ENCODE results near the gene C16orf74. TPM values are rescaled to one million over a fixed set of nuclear protein-coding genes. Genes with fewer than 3 reads are reported as not detected.

The C16orf74 gene
- total RNA-seq, 1 donor from 2014 or later: 0.66 TPM

DNA sequence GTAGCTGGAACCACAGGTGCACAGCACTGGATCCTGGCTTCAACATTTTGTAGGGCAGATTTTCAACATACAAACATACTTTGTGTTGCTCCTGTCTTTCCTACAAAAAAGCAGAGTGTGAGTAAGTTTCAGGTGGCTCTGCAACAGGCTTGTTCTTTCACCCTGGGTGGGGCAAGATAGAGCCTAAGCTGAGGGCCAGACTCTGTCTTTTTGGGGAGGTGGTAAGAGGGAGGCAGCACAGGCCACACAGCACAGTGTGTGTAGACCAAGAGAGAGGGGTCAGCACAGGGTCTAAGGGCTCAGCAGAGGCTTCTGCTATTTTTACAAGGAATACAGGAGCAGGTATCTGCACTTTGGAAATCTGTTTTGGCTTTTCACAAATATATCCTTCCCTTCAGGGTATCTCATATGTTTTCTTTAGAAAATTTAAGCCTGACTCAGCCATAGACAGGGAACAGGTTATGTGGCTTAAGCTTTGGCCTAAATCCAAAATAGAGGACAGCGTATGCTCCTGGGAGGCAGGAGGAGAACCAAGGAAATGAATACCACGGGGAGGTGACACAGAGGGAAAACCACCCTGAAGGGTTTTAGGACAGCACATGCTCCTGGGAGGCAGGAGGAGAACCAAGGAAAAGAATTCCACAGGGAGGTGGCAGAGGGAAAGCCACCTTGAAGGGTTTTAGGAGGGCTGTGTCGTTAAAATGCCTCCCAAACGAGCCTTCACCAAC lies 26.9 kb upstream of the C16orf74 start:
- intact Hi-C loops (cut with micrococcal nuclease): no loop called here

DNA sequence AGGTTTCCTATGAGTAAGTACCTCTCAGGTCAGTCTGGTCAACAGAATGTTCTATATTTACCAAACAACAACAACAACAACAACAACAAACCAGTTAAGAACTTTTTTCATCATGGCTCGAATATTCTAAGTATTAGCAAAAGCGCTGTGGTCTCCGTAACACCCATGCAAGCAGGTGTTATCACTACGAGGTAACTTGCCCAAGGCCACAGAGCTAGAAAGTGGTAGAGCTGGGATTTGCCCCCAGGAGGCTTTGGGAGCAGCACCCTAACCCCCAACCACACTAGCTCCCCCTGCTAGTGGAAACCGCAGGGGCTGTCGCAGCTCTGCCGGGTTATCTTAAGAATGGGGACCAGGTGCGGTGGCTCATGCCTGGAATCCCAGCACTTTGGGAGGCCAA lies 23.9 kb upstream of the C16orf74 start:
- intact Hi-C loops (cut with micrococcal nuclease): no loop called here

DNA sequence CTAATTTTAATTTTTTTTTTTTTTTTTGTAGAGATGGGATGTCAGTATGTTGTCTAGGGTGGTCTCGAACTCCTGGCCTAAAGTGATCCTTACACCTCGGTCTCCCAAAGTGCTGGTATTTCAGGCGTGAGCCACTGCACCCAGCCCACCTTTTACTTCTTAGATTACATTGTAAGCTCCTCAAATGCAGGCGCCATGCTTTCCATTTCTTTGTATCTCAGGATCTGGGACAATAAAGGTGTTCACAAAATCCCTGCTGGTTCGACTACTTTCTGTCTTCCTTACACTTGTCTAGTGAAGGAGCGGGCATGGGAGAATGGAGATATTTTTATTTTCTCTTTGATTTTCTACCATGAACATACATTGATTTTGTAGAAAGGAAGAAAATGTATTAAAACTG lies 23.2 kb upstream of the C16orf74 start:
- intact Hi-C loops (cut with micrococcal nuclease): no loop called here

DNA sequence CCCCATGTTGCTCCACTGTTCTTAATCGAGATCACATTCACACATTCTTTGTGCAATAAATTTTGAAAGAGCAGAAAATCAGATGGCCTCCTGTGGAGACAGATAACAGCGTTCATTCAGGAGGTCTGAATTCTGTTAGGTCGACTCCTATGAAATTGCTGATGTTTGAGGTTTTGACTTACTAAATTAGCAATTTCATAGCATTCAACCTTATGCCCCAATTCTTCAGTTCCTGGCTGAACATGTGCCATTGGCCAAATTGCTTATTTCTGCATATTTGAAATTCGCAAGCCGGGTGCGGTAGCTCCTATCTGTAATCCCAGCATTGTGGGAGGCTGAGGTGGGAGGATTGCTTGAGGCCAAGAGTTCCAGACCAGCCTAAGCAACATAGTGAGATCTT lies 22.1 kb upstream of the C16orf74 start:
- intact Hi-C loops (cut with micrococcal nuclease): no loop called here

DNA sequence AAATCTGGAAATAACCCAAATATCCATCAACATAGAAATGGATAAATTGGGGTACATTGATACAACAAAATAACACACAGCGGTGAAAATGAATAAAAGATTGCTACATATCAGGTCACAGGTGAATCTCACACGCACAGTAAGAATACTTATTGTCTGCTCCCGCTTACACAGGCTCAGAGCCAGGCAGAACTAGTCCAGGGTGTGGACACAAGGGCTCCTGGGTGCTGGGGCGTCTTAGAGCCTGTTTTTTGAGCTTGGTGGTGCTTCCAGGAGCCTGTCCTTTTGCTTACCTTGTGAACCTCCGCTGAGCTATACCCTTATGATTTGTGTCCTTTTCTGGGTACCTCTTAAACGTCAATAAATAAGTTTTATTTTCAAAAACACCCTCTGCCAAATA lies 19.8 kb upstream of the C16orf74 start:
- intact Hi-C loops (cut with micrococcal nuclease): no loop called here

DNA sequence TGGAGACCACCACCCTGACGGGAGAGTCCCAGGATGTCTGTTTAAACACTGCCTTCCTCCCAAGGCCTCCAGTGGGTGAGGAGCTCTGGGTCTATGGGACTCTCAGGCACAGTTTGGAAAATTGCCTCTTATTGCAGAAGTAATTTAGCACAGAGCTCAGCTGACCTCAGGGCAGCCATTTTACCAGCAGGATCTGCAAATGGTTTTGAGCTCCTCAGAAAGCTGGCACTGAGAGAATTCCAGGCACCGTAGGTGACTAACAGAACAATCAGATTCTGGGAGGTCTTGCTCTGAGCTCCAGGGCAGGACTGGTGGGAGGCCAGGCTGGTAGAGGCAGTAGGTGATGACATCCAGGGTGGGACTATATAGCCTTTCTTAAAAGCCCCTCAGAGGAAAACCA lies 17.3 kb upstream of the C16orf74 start:
- intact Hi-C loops (cut with micrococcal nuclease): no loop called here

DNA sequence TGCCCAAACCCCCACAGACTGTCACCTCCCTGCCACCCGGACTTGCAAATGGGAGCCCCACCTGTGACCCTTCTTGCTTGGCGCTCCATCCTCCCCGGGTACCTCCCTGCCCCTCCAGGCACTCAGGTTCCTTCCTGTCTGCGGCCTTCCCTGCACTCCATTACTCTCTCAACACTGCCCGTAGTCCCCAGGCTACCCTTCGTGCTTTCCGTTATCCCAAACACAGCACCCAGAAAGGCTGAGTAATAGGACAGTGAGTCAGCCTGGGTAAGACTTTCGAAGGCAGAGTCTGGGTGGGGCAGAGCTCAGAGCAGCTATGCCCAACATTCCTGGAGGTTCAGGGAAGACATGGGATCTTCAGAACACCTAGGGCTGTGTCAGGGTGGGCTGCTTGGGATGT lies 16.6 kb upstream of the C16orf74 start:
- intact Hi-C loops (cut with micrococcal nuclease): no loop called here

DNA sequence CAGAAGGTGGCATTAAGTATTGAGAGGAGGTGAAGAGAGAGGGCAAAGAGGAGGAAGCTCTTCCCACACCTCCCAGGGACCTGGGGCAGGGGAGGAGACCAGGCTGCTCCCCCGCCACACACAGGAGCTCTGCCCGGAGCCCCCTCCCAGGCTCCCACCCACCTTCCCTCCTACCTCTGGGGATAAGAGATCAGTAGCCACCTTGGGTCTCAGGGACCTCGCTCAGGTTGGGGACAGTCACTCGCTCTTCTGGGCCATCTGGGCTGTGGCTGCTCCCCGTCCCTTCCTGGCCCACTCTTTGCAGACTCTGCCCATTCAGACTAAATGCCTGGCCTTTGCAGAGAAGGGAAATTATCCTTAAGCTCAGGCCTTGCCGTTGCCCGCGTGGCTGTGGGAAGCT lies 14.9 kb upstream of the C16orf74 start:
- intact Hi-C loops (cut with micrococcal nuclease): no loop called here

DNA sequence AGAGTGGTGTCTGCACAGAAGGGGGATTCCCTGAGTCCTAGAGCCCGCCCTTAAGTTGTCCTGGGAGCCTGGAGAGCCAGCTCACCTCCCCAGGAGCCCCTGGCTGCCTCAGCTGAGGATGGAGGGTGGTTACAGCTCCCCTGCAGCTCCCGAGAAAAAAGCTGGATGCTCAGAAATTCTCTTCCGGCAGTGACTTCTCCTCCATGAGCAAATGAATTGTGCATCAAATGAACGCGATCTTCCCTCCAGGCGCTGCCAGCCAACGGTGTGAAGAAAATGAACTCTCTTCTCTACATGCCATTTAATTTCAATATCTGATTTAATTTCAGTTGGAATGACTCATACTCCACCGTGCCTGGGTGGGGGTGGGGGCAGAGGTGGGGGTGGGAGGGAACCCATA lies 14.3 kb upstream of the C16orf74 start:
- intact Hi-C loops (cut with micrococcal nuclease): no loop called here

DNA sequence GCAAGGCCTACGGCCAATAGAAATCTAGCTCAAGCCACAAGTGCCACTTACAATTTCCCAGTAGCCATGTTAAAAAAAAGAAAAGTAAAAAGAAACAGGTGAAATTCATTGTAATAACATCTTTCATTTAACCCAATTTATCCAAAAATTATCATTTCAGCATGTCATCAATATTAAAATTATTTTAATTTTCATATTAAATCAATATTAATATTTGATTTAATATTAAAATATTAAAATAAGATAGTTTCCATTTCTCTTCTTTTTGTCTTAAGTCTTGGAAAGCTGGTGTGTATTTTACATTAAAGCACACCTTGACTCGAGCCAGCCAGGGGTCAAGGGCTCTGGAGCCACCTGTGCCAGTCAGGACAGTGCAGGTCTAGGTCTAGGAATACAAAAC lies 12.7 kb upstream of the C16orf74 start:
- intact Hi-C loops (cut with micrococcal nuclease): no loop called here

DNA sequence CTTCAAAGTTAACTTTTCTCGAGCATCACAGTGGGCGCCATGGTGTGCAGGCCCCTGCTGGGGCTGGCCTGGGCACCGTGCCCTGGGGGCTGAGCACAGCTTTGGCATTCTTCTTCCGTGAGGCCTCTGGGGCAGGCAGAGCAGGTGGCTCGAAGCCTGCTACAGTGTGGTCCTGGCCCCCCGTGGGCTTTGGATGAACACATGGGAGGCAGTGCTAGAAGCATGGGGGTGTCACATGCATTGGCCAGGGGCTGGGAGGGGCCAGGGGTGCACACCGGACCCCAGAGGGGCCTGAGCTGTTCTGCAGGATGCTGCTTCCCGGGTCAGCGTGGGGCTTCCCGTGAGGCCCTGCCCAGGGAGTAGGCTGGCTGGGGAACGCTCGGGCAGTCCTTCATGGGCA lies 12.1 kb upstream of the C16orf74 start:
- intact Hi-C loops (cut with micrococcal nuclease): no loop called here

DNA sequence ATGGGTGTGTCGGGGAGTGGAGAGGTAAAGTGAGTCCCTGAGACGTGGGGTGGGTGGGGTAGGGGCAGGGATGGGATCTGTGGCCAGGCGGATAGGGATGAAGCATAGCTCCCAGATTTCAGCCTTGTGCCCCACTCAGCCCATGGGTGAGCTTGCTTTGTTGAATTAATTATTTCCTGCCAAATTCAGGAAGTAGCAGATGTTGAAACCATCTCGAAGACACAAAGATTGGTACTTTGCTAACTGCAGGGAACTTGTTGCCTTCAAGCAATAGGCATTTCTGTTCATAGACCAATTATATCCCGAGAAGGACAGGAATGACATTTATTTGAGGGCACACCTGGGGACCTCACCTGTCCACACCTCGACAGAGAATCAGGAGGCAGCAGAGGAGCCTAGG lies 11.0 kb upstream of the C16orf74 start:
- intact Hi-C loops (cut with micrococcal nuclease): no loop called here

DNA sequence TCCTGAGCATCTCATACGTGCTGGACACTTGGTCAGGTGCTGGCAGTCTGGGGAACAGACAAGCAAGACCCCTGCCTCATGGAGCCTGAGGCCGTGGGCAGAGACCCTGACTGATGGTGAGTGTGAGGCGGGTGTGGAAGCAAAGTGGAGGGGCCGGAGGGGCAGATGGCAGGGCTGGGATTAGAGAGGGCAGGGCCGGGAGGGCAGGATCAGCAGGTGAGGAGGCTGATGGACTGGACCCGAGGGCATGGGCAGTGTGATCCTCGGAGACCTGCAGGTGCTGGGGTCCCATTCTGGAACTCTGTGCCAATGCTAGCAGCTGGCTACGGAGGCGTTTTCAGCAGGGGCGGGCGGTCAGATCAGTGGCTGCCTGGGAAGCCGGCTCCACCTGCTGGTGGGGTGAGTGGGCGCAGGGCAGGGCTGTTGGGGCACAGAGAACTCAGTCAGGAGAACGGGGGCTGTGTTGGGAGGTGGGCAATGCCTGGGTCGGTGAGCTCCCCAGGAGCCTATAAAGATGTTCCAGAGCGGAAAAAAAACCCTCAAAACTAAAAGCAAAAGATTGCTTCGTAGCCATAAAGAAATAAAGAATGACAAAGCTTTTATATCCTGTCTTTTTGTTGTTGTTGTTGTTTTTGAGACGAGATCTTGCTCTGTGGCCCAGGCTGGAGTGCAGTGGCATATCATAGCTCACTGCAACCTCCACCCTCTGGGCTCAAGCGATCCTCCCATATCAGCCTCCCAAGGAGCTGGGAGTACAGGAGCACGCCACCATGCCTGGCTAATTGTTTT lies 8.9 kb upstream of the C16orf74 start:
- intact Hi-C loops (cut with micrococcal nuclease): no loop called here

DNA sequence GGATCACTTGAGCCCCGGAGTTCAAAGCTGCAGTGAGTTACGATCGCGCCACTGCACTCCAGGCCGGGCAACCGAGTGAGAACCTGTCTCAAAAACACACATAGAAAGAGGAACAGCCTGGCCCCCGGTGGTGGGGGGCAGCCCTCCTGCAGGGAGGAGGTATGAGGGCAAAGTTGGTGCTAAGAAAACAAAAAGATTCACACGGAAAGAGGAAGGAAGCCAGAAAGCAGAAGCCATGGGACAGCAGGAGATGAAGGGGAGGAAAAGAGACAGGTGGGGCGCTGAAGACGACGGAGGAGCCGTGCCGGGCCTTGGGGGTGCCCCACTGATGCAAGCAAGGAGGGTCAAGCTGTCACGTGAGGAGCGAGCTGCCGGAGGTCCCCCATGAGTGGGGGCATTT lies 8.2 kb upstream of the C16orf74 start:
- intact Hi-C loops (cut with micrococcal nuclease): no loop called here

DNA sequence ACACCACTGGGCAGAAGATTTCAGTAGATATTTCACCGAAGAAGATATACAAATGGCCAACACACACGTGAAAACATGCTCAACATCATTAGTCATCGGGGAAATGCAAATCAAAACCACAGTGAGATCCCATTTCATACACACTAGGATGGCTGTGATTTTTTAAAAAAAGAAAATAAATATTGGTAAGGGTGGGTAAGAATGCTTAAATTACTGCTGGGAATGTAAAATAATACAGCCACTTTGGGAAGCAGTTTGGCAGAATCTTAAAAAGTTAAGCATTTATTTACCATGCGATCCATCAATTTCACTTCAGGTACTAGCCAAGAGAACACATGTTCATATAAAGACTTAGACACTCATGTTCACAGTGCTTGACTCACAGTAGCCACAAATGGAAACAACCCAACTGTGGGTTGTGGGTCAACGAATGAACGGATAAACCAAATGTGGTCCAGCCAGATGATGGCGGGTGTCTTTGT lies 6.5 kb upstream of the C16orf74 start:
- intact Hi-C loops (cut with micrococcal nuclease): no loop called here

DNA sequence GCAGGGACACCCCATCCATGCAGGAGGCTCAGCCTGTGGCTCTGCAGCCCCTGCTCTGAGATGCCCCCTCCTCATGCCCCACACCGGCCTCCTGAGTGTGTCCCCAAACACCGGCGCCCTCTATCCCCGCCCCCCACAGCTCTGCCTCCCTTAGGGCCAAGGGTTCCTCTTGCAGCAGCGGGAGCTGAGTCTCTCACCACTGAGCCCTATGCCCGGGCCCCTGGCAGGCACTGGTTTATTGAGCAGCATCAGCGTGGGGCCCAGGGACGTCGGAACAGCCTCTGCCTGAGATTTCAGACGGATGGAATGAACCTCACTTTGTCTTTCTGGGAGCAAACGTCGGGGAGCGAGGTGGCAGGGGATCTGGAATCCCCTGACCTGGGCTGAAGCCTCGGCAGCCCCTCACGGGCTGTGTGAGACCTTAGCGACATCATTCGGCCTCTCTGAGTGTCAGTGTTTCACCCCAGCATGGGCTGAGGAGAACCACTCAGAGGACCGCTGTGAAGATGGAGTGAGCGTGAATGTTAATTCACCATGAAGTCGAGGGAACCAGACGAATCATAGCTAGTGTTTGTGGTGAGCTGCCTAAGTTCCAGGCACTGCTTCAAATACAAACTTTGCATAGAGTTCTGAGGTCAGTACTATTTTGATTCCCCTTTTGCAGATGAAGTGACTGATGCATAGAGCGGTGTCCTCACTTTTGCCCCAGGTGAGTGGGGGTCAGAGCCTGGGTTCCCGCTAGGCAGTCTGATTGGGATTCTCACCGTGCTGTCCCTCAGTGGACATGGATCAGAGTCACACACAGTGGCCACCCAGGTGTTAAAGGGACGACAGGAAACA lies 5.3 kb upstream of the C16orf74 start:
- intact Hi-C loops (cut with micrococcal nuclease): no loop called here

DNA sequence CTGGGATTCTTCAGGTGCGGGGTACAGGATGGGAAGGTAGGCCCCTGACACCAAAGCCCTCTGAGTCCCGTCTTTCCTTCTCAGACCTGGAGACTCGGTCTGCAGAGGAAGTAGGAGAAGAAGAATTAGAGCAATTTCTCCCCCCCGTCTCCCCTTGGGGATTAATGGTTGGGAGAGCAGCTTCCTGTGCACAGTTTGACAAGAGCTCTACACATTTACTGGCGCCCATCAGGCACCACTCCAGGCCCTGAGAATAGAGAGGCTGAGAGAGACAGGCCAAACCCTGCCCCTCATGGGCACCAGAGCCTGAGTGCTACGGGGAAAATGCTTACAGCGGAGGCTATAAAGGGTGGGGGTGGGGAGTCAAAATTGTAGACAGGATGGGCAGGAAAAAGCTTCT lies 3.5 kb upstream of the C16orf74 start:
- intact Hi-C loops (cut with micrococcal nuclease): no loop called here

DNA sequence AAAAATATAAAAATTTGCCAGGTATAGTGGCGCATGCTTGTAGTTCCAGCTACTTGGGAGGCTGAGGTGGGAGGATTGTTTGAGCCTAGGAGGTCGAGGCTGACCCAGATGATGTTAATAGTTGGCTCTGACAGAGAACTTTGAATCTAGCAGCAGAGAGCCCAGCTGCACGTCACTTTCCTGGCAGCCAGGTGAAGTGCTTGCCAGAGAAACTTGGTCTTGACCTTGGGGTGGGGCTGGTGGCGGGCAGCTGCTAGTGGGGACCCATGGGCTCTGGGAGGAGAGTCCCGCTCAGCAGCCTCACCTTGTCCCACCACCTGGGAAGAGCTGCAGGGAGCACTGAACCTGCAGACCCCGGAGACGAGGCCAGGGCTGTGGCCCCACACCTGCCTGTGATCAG lies 3.1 kb upstream of the C16orf74 start:
- intact Hi-C loops (cut with micrococcal nuclease): no loop called here

DNA sequence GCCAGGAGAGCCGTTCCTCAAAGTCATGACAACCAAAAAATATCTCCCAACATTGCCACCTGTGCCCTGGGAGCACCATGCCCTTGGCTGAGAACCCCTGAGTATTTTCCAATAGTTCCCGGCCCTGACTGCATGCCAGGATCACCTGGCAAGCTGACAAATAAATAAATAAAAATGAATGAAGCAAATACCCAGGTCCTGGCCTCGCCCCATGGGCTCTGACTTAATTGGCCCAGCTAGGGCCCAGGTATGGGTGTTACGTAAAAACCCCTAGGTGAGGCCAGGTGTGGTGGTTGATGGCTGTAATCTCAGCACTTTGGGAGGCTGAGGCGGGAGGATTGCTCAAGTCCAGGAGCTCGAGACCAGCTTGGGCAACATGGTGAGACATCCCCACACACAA lies 2.7 kb upstream of the C16orf74 start:
- intact Hi-C loops (cut with micrococcal nuclease): no loop called here

DNA sequence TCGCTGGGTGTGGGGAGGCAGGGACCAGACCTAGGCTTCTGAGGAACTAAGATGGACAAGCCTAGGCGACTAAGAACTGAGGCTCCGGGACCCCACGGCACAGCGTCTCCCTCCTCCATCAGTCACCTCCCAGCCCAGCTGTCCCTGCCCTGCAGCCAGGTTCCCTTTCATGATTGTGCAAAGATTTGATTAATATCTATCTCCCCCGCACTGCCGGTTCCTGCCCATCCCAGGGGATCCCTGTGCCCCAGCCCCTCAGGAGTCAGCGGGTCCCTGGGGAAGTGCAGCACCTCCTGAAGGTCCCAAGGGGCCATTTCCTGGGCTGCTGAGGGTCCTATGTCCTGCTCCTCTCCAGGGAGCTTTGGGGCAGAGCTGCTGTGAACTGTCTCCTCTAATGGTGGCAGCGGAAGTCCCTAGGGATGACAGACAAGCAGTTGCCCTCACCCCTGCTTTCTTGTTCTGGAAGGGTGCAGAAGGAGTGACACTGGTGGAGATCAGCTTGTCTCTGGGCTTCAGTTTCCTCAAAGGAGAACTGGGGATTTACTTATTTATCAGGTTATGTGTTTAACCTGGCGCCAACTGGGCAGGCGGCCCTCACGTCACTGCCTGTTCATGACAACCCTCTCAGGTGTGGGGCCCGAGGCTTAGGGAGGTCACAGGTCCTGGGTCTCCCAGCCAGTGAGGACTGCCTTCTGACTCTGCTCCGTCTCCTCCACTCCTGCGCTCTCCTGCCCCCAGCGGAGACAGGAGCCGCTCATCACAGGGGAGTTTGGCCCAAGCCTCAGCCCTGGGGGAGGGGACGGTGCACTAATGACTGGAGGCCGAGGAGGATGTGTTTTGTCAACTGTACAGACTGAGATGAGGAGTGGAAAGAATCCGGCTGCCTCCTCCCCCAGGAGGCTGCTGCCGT lies 1.9 kb upstream of the C16orf74 start:
- intact Hi-C loops (cut with micrococcal nuclease): no loop called here
